GM12891 (cell line): ENCODE results near the gene PPP2R3B. TPM values are rescaled to one million over a fixed set of nuclear protein-coding genes. Genes with fewer than 3 reads are reported as not detected.
"Not testable (repeated sequence)": the region's sequence is repeated elsewhere in the genome, so short reads cannot be mapped to it uniquely, and the experiment has no call there.

ENCODE experiments used
- DNase-seq: peaks from one replicate; pipeline ENCODE4 v3.0.0; 2011; ENCODE audit warnings: low spot score; ENCODE audit not compliant: insufficient read length
- FAIRE-seq: peaks from 2 replicates; lab custom pipeline; 2011; peaks lifted over from hg19 to GRCh38; lab: Jason Lieb, UNC
- PAX5 ChIP-seq: IDR thresholded peaks from 2 replicates; pipeline ENCODE4 v1.6.1; 2011; ENCODE audit warnings: low read length, moderate library complexity, mild to moderate bottlenecking; ENCODE audit not compliant: insufficient read depth, severe bottlenecking
- POLR2A ChIP-seq: IDR thresholded peaks from 2 replicates; pipeline ENCODE4 v1.6.1; 2011; ENCODE audit warnings: low read depth, low read length, control low read depth
- POLR2AphosphoS5 ChIP-seq: IDR thresholded peaks from 2 replicates; pipeline ENCODE4 v1.6.1; 2011; ENCODE audit warnings: low read depth, low read length, control low read depth
- POU2F2 ChIP-seq: IDR thresholded peaks from 2 replicates; pipeline ENCODE4 v1.6.1; 2011; ENCODE audit warnings: low read depth, mild to moderate bottlenecking, control low read depth, low read length, moderate library complexity
- SPI1 ChIP-seq: IDR thresholded peaks from 2 replicates; pipeline ENCODE4 v1.6.1; 2011; ENCODE audit warnings: low read depth, low read length, control low read depth
- TAF1 ChIP-seq: IDR thresholded peaks from 2 replicates; pipeline ENCODE4 v1.6.1; 2011; ENCODE audit warnings: low read depth, low read length, control low read depth
- polyA plus RNA-seq: library from polyadenylated mRNA; unstranded; fragments of >200 nt; gene quantifications from one replicate; pipeline ENCODE4 v1.2.1, GENCODE V29; 2012; ENCODE audit warnings: low read depth, missing spikeins, inconsistent platforms; ENCODE audit not compliant: missing spikeins

PPP2R3B gene
- polyA plus RNA-seq: 12.9 TPM

- DNase-seq (peak; percentile 99), FAIRE-seq (peak; percentile 100)
- TF ChIP-seq POU2F2 (peak; percentile 72; the same call in 1 of the 2 replicates), POLR2A (peak; percentile 74), SPI1 (no peak), TAF1 (peak; percentile 53; the same call in 1 of the 2 replicates), POLR2AphosphoS5 (peak; percentile 90)
These were observed at the start of gene PPP2R3B for GRCh38 chrX:386768-387575. TSS of gene PPP2R3B (minus strand) at chrX:386907. CDS start at chrX:386691, 216 bp downstream.

GRCh38 chrX:435536-436122 is 48.9 kb upstream of the PPP2R3B start:
- TF ChIP-seq PAX5 (no peak), POLR2AphosphoS5 (no peak), TAF1 (no peak), SPI1 (no peak), POLR2A (no peak), POU2F2 (no peak)
- no peak for DNase-seq
- FAIRE-seq: no peak

- FAIRE-seq (no peak), DNase-seq (no peak)
- TF ChIP-seq POU2F2: no peak
- TF ChIP-seq SPI1: no peak
- no peak for TF ChIP-seq POLR2A
- no peak for TF ChIP-seq PAX5
- TF ChIP-seq POLR2AphosphoS5: no peak
- no peak for TF ChIP-seq TAF1
These were observed 48.2 kb upstream of the PPP2R3B start for GRCh38 chrX:434946-435345.

GRCh38 chrX:433771-434170 is 47.1 kb upstream of the PPP2R3B start:
- no peak for DNase-seq
- TF ChIP-seq TAF1 (no peak), SPI1 (no peak), POLR2A (no peak), POLR2AphosphoS5 (no peak), PAX5 (no peak), POU2F2 (no peak)
- no peak for FAIRE-seq

GRCh38 chrX:432666-433065 is 46.0 kb upstream of the PPP2R3B start:
- FAIRE-seq: not testable (repeated sequence)

GRCh38 chrX:431492-432111 is 44.9 kb upstream of the PPP2R3B start:
- no peak for TF ChIP-seq POU2F2
- TF ChIP-seq POLR2AphosphoS5: no peak
- no peak for TF ChIP-seq SPI1
- TF ChIP-seq TAF1: no peak
- TF ChIP-seq PAX5: no peak
- no peak for TF ChIP-seq POLR2A
- no peak for DNase-seq
- FAIRE-seq: no peak

More at GRCh38 chrX:432666-433065, 46.0 kb upstream of the PPP2R3B start:
- DNase-seq: not testable (repeated sequence)

- no peak for FAIRE-seq
These were observed 44.3 kb upstream of the PPP2R3B start for GRCh38 chrX:431056-431455.

GRCh38 chrX:429266-429825 is 42.6 kb upstream of the PPP2R3B start:
- DNase-seq (no peak), FAIRE-seq (no peak)
- TF ChIP-seq POLR2A (no peak), POU2F2 (no peak), TAF1 (no peak), POLR2AphosphoS5 (no peak), PAX5 (no peak), SPI1 (no peak)

More at GRCh38 chrX:431056-431455, 44.3 kb upstream of the PPP2R3B start:
- no peak for DNase-seq
- TF ChIP-seq POU2F2 (no peak), PAX5 (no peak), POLR2AphosphoS5 (no peak), POLR2A (no peak), SPI1 (no peak), TAF1 (no peak)

- no peak for TF ChIP-seq POLR2A
- no peak for TF ChIP-seq PAX5
- TF ChIP-seq POU2F2: no peak
- no peak for TF ChIP-seq POLR2AphosphoS5
- TF ChIP-seq TAF1: no peak
- TF ChIP-seq SPI1: no peak
- DNase-seq (no peak), FAIRE-seq (no peak)
These were observed 41.4 kb upstream of the PPP2R3B start for GRCh38 chrX:427812-428725.
